Stimulated activated CD8-positive, alpha-beta memory T cell treated with anti-CD3 and anti-CD28 coated beads, Interleukin-12 subunit alpha, Interleukin-12 subunit beta, amount 100 ng/mL, for 1 hour (primary cell): Measurements from ENCODE around the gene SMPD3.

Experiments
- DNase-seq: peaks from one replicate; pipeline ENCODE4 v3.0.0-alpha.2; 2020; ENCODE audit warnings: low read depth

Gene SMPD3

GRCh38 chr16:68369697-68370580 lies 78.4 kb downstream of the SMPD3 start:
- no peak for DNase-seq

DNA sequence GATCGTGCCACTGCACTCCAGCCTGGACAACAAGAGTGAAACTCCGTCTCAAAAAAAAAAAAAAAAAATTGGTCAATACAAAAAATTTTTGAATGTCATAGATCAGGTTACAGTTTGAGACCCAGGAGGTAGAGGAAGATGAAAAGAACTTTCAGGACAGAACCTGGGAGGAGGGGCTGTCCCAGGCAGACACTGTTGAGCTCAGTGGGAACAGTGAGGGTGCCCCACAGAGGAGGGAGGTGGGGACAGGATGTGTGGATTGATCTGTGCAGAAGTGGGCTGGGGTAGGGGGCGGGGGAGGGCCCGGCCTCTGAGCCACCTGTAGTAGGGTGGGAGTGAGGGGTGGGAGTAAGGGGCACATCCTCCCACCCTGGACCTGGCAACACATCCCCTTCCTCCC lies 79.1 kb downstream of the SMPD3 start:
- DNase-seq = no peak

DNA sequence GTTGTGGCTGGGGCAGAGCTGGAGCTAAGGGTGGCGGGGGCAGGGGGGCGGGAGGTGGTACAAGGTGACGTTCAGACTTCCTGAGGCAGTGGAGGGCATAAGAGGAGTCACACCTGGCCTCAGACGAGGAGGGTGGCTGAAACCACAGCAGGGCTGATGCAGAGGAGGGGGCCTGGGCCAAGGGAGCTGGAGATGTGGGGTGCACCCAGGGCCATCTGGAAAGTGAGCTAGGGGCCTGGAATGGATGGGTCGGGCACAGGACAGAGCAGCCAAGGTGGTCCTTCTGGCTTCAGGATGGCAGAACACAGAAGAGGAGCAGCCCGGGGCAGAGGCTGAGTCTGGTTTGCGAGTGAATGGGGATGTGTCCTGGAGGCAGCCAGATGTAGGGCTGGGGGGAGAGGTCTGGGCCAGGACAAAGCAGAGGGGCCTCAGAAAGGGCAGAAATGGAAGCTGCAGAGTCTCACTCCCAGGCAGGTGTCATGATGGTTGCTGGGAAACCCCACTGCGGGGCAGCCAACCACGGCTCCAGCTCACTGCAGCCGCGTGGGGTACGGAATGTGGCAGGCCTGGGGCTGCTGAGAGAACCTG lies 79.9 kb downstream of the SMPD3 start:
- no peak for DNase-seq

GRCh38 chr16:68367891-68368290 lies 80.4 kb downstream of the SMPD3 start:
- no peak for DNase-seq

- DNase-seq = no peak
Observed at GRCh38 chr16:68367440-68367839, 80.9 kb downstream of the SMPD3 start.

DNA sequence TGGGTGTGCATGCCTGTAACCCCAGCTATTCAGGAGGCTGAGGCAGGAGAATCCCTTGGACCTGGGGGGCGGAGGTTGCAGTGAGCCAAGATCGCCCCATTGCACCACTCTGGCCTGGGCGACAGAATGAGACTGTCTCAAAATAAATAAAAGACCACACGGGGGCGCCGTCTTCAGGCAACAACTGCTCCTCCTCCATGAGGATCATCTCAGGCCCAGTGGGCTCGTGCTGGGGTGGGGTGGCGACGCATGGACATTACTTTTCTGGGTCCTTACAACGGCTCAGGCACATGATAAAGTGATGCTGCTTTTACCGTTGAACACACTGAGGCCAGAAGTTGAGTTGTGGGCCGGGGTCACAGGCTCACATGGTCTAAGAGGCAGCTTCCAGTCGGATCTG lies 81.3 kb downstream of the SMPD3 start:
- DNase-seq = no peak

DNA sequence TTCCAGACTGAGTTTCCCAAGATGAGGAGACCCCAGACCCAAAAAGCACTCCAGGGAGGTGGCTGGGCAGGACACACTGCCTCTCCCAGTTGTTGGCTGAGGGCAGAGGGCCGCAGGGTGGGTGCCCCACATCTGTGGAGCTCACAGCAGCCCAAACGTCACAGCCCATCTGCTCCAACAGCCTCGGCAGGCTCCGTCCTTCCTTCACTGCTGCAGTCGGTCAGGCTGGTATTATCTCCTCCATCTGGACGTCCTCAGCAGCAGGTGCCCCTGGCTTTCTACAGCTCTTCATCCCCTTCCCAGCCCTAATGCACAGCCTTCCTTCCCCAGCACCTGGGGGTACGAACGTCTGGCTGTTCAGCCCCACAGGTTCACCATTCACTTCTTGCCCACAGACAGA lies 82.2 kb downstream of the SMPD3 start:
- no peak for DNase-seq

DNA sequence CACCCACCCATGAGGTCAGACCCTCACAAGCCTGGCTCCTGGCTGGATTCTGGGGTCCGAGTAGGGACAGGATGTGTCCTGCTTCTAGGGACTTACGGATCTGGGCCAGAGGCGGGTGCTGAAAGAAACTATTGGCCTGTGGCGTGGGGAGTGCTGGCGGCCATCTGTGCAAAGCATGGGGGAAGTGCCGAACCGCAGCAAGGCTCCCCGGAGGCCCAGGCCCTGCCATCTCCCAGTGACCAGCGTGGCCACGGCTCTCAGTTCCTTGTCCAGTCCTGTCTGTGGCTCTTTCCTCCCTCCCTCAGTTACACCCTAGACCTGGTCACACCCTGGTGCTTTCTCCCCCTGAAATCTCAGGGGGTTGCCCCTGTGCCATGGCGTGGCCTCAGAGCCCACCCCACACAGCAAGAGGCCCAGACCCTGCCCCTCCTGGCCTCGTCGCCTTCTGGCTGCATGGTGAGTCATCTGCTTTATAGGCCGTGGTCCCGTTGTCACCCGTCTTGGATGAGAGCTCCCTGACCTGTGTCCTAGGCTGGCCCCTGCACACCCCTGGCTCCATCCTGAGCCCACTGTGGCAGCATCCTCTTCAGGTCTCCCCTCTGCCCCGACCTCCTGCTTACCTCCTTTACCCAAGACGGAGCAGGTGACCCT lies 83.0 kb downstream of the SMPD3 start:
- DNase-seq = no peak

DNA sequence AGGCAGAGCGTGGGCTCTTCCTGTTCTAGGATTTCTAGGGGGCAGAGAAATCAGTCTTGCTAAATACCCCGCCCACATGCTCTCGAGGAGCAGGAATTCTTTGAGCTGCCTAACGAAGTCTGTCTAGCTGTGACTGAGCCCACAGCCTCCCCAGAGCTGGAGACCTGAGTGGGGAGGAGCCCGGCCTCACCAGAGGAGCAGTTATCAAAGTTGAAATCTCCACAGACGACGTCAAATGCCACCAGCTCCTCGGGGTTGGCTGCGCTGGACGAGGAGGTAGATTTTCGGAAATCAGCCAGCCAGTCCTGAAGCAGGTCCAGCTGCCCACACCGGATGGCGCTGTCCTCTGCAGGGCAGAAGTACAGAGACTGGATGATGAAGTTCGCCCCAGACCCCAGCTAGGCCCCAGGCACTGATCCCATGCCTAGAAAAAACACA lies 83.7 kb downstream of the SMPD3 start:
- DNase-seq = no peak

DNA sequence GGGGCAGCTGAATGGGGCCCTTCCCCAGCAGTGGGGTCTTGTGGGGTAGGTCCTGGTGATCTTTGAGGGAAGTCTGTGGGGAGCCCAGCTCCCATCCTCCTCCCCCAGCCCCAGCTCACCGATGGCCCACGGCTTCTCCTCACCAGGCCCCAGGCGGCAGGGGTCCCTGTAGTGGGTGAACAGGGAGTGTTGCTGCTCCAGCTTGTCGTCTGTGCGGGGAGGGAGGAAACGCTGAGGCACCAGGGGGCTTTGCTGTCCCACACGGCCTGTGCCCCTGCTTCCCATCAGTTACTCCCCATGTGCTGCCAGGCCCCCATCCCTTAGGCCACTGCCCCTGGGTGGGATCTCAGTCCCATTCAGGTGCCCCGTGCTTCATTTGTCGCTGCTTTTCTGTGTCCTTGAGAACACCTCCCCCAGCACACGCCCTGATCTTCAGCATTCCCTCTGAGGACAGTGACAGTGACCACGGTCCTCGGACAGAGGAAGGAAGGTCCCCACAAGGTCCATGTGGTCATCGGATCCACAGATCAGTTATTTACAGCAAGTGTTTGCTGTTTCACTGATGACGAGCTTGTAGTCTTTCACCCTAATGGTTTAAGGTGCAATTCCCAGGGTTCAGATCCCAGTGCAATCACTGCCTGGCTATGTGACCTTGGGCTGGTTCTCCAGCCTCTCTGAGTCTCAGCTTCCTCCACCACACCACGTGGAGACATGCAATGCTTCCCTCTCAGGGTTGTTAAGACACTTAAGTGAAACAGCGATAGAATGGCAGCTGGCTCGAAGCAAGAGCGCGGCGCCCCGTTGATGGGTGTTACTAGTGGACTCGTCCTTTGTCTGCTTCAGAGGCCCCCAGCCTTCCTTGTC lies 84.4 kb downstream of the SMPD3 start:
- no peak for DNase-seq

DNA sequence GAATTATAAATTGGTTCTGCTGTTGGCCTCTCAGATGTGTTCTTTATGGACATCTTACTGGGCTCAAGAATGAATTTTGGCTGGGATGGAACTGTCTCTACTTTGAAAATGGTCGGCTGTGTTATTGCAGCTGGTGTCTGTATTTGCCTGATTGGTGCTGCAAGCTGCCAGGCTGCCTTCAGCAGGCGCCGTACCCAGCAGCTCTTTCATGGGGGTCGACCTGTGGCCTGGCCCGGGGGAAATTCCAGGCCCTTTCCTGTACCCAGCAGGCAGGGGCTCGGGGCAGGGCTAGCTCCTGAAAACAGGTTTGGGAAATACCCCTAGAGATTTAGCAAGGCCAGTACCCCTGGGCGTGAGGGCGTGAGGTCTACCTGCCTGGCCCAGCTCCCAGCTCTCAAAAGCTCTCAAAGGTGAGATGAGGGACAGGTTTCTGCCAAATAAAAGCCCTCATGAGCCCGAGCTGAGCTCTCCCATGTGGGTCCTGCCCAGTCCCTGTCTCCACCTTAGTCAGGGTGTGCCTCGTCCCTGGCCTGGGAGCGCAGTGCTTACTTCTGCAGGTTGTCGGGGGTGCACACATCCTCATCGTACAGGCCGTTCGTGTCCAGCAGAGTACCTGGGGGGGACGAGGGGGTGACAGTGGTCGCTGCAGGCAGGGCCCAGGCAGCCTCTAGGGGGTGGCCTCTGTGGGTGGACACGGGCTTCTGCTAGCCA lies 85.2 kb downstream of the SMPD3 start:
- DNase-seq = no peak

DNA sequence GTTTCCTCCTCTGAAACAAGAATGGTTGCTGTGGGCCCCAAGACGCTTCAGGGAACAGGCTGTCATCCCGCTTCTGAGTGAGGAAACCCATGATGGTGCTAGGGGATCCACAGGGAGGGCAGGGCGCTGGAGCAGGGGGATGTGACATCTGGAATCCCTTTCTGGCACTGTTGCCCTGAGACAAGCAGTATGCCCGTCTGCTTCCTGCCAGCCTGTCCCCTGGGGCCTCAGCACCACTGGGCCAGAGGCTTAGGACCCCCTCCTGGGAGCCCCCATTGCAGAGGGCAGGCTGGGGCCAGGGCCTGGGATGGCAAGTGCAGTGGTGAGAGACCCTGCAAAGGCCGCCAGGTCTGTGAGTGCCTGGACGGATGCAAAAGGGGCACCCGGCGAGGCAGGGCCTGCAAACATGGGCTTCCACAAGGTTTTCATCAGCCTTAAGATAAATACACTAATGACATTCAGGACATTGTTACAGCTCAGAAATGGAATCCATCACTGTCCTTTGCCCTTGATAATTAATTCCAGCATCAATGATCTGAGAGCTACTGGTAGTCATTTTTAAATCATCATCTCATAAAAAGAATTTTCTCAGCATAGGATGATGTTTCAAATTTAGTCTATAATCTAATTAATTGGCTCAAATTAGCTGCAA lies 85.9 kb downstream of the SMPD3 start:
- DNase-seq = no peak

- no peak for DNase-seq
Observed at GRCh38 chr16:68361485-68361884, 86.8 kb downstream of the SMPD3 start.

DNA sequence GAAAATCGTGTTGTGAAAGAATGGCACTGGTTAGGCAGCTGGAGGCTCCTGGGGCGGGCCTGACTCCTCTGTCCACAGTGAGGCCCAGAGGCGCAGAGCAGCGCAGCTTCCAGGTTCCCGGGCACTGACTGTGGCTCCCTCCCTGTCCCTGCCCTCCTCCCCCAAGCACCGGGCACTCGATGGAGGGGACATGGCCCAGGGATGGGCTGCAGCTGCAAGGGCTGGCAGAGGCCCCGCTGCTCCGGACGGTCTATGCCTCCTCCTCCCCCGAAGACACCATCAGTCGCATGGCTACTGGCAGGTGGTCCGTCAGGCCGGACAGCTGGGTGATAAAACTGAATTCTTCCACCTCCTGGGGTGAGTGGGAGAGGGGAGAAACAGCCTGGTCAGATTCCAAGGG lies 87.4 kb downstream of the SMPD3 start:
- DNase-seq = no peak

DNA sequence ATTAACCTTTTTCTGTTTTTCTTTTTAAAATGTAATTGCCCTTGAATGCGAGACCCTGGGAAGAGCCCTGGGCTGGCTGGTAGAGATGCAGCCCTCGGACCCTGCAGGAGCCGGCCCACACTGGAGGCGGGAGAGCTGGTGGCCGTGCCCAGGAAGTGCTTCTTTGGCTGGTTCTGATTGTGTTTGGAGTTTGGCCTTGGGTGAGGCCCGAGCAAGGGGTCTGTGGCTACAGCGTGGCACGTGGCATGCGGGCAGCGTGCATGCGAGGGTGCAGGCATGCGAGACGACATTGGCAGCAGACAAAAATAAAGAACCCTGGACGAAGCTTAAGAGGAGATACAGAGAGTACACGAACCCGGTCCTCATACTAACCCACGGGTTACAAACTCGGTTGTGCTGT lies 87.8 kb downstream of the SMPD3 start:
- no peak for DNase-seq

DNA sequence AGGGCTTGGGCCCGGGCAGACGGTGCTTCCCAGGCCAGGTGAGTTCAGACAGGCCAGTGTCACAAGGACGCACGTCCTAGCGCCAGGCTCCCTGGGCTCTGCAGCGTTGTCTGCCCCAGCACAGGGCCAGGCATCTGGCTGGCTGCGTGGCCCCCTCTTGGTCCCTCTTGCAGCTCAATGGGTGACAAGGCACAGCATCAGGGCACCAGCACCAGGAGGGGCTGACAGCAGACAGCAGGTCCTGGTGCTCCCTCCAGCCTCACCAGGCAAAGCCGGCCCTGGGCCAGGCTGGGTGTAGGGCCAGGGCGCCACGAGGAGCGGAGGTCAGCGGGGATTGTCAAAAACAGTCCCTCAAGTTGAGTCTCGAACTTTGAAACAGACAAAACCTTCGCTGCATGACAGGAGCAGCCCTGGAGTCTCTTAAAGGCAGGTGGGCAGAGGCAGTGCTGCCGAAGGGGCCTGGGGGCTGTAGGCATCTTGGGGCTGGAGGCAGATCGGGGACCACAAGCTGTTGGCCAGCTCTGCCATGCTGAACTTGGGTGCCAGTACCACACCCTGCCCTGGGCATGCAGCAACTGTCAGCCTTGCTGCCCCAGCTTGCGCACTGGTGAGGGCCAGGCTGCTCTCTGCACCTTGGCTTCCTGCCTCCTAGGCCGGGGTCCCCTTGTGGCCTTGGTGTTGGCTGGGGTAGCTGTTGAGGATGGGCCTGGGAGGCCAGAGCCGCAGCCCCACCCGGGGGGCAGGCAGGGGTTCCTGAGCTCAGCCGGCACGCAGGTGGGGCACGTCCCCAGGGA lies 88.7 kb downstream of the SMPD3 start:
- DNase-seq = no peak

- DNase-seq = no peak
Observed at GRCh38 chr16:68358951-68359350, 89.4 kb downstream of the SMPD3 start.

- no peak for DNase-seq
Observed at GRCh38 chr16:68357923-68358322, 90.4 kb downstream of the SMPD3 start.

- DNase-seq = no peak
Observed at GRCh38 chr16:68357521-68357922, 90.8 kb downstream of the SMPD3 start.

DNA sequence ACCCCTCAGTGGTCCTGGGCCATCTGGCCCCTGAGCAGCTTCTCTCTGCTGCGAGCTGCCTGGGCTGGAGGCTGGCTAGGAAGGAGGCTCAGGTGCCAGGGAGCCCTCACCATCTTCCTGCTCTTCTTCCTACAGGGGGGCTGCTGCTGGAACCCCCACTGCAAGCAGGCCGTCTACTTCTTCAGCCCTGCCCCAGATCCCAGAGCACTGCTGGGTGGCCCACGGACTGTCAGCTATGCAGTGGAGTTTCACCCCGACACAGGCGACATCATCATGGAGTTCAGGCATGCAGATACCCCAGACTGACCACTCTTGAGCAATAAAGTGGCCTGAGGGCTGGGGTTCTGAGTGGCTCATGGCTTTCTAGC lies 91.4 kb downstream of the SMPD3 start:
- DNase-seq = no peak
